ENCODE results near the gene COG2. TPM values are rescaled to one million over a fixed set of nuclear protein-coding genes. Genes with fewer than 3 reads are reported as not detected.

The COG2 gene
- total RNA-seq, 4 donors from 2014 or later, result 21.5 to 46.5 (median 27.4) TPM

GRCh38 chr1:230624097-230624713, 18.1 kb upstream of the COG2 start:
- intact Hi-C loops (cut with DNase I; ENCODE audit: low total_unique reads) (no loop called here), in situ Hi-C loops (cut with MboI; ENCODE audit: low sequenced_read_pairs in 4 of 4) (no loop called here)
- Histone ChIP-seq H3K27me3 (no peaks in the 10 kb centered on the region), H3K4me3 (no peak overlapping the region), H3K27ac (no peak overlapping the region), H3K4me1 (no peaks in the 10 kb centered on the region), H3K9me3 (no peaks in the 10 kb centered on the region), H3K36me3 (no peaks in the 10 kb centered on the region)
- TF ChIP-seq CTCF (IDR thresholded peaks at IDR 0.05 in 4 of 5, conservative IDR thresholded peaks at IDR 0.05 in 1 of 5) (no peak), POLR2A (IDR thresholded peaks at IDR 0.05) (no peak)
- no peak for DNase-seq
- ATAC-seq, result no peak

GRCh38 chr1:230626232-230626631, 16.0 kb upstream of the COG2 start:
- in situ Hi-C loops (cut with MboI; ENCODE audit: low sequenced_read_pairs in 4 of 4) (loop anchor here in 1 of 4 donors (25.0 kb wide), 1 partner anchor 136 kb away; no protein-coding TSS in a partner anchor), intact Hi-C loops (cut with DNase I; ENCODE audit: low total_unique reads) (no loop called here)
- ATAC-seq (no peak), DNase-seq (no peak)
- no peak for TF ChIP-seq CTCF (IDR thresholded peaks at IDR 0.05 in 4 of 5, conservative IDR thresholded peaks at IDR 0.05 in 1 of 5)
- no peak for TF ChIP-seq POLR2A (IDR thresholded peaks at IDR 0.05)
- no peaks in the 10 kb centered on the region for H3K36me3 ChIP-seq
- no peaks in the 10 kb centered on the region for H3K4me1 ChIP-seq
- H3K27ac ChIP-seq, result no peak overlapping the region
- H3K27me3 ChIP-seq, result no peaks in the 10 kb centered on the region
- H3K9me3 ChIP-seq, result no peaks in the 10 kb centered on the region
- no peak overlapping the region for H3K4me3 ChIP-seq

- no peaks in the 10 kb centered on the region for H3K36me3 ChIP-seq
- DNase-seq, result no peak
- ATAC-seq, result no peak
- in situ Hi-C loops (cut with MboI; ENCODE audit: low sequenced_read_pairs in 4 of 4) (loop anchor here in 1 of 4 donors (25.0 kb wide), 1 partner anchor 135 kb away; no protein-coding TSS in a partner anchor), intact Hi-C loops (cut with DNase I; ENCODE audit: low total_unique reads) (no loop called here)
- H3K27ac ChIP-seq, result no peak overlapping the region
- no peak overlapping the region for H3K4me3 ChIP-seq
- no peaks in the 10 kb centered on the region for H3K4me1 ChIP-seq
- H3K9me3 ChIP-seq, result no peaks in the 10 kb centered on the region
- TF ChIP-seq CTCF (IDR thresholded peaks at IDR 0.05 in 4 of 5, conservative IDR thresholded peaks at IDR 0.05 in 1 of 5), result no peak
- TF ChIP-seq POLR2A (IDR thresholded peaks at IDR 0.05), result no peak
- no peaks in the 10 kb centered on the region for H3K27me3 ChIP-seq
Measured at GRCh38 chr1:230627767-230628166, 14.5 kb upstream of the COG2 start.

- H3K4me1 ChIP-seq, result no peaks in the 10 kb centered on the region
- no peak overlapping the region for H3K27ac ChIP-seq
- in situ Hi-C loops (cut with MboI; ENCODE audit: low sequenced_read_pairs in 4 of 4) (loop anchor here in 1 of 4 donors (25.0 kb wide), 1 partner anchor 133 kb away; no protein-coding TSS in a partner anchor), intact Hi-C loops (cut with DNase I; ENCODE audit: low total_unique reads) (no loop called here)
- ATAC-seq (no peak), DNase-seq (no peak)
- H3K9me3 ChIP-seq, result no peaks in the 10 kb centered on the region
- TF ChIP-seq CTCF (IDR thresholded peaks at IDR 0.05 in 4 of 5, conservative IDR thresholded peaks at IDR 0.05 in 1 of 5), result no peak
- TF ChIP-seq POLR2A (IDR thresholded peaks at IDR 0.05), result no peak
- no peak overlapping the region for H3K4me3 ChIP-seq
- no peaks in the 10 kb centered on the region for H3K27me3 ChIP-seq
- no peaks in the 10 kb centered on the region for H3K36me3 ChIP-seq
Measured at GRCh38 chr1:230629511-230629910, 12.8 kb upstream of the COG2 start.

All from gastrocnemius medialis (tissue), 4 donors.